Adrenal gland (tissue), 12 donors: ENCODE data around the gene SLIT3. TPM values are rescaled to one million over a fixed set of nuclear protein-coding genes. Genes with fewer than 3 reads are reported as not detected.

Experiments used
- DNase-seq, 7 donors: peaks; one replicate each; pipeline ENCODE4 v3.0.0-alpha.2; 2019 to 2020
- H3K27ac ChIP-seq, 5 donors: fragments of 200-600 bp; sonication (generic) in 4 of 5; 1 replicate in 3 of 5; 2 replicates in 2 of 5; pipeline versions ENCODE4 v1.5.1 to v1.8.0; 2016 to 2020; ENCODE audit warnings: mild to moderate bottlenecking in 1 of 5
- H3K27me3 ChIP-seq: fragments of 200-600 bp; 2 replicates; pipeline ENCODE4 v1.8.0; 2021
- H3K36me3 ChIP-seq, 2 donors: fragments of 200-600 bp; replicated peaks in 1 of 2; 1 replicate in 1 of 2; 2 replicates in 1 of 2; pipeline versions ENCODE4 v1.5.1 to v1.8.0; 2018 to 2022
- H3K4me1 ChIP-seq, 2 donors: fragments of 200-600 bp; replicated peaks in 1 of 2; 1 replicate in 1 of 2; 2 replicates in 1 of 2; pipeline versions ENCODE4 v1.5.1 to v1.8.0; 2018 to 2021
- H3K4me3 ChIP-seq, 4 donors: fragments of 200-600 bp; sonication (generic) in 3 of 4; one replicate each; pipeline ENCODE4 v1.5.1; 2016 to 2018
- H3K9me3 ChIP-seq, 3 donors: fragments of 200-600 bp; sonication (generic) in 1 of 3; replicated peaks in 1 of 3; 1 replicate in 2 of 3; 2 replicates in 1 of 3; pipeline versions ENCODE4 v1.5.1 to v1.8.0; 2016 to 2021
- POLR2A ChIP-seq, 2 donors: fragments of 450-650 bp; IDR thresholded peaks; one replicate each; pipeline ENCODE4 v1.6.1; 2017; ENCODE audit warnings: antibody characterized with exemption in 2 of 2, mild to moderate bottlenecking in 2 of 2, moderate library complexity in 1 of 2
- WGBS, 4 donors: extraction: QIAGEN DNeasy Blood & Tissue Kit in 2 of 4; methylation state at CpG; one replicate each; pipeline versions ENCODE4 v1.1.5 to v1.1.7; 2013 to 2017; 5-methylcytosine and 5-hydroxymethylcytosine counted together
- intact Hi-C, 2 donors: fragments of 100-400 bp; cut with DNase I; formaldehyde crosslinking; loops; one replicate each; pipeline versions ENCODE4 v1.14.1 to v1.15.0; 2022 to 2023
- polyA plus RNA-seq, 3 donors: library from polyadenylated mRNA; stranded (reverse); fragments of 200-250 nt in 2 of 3; fragments of 350-450 nt in 1 of 3; fragmentation: Illumina TruSeq in 1 of 3; extraction: RNeasy Lipid Tissue Mini Kit (QIAGEN cat#74804) in 1 of 3; gene quantifications; one replicate each; pipeline ENCODE4 v1.2.3, GENCODE V29; 2013 to 2014
- total RNA-seq, 9 donors: library from RNA; depleted of rRNA in 4 of 9; stranded (reverse); fragments of >200 nt in 4 of 9; fragments of 120-200 nt in 1 of 9; fragmentation: NEBNext Ultra II Directional in 1 of 9; extraction: Animal tissue kit (Norgen Biotek cat#: 25700) in 1 of 9; gene quantifications; one replicate each; pipeline versions ENCODE4 v1.1.0 to v1.2.4, GENCODE V29; 2013 to 2023
- TF ChIP-seq, protein P1 (sequence below), 6 experiments: fragments of 450-650 bp in 4 of 6; fragments of 200-600 bp in 2 of 6; sonication (generic) in 1 of 6; IDR thresholded peaks; 1 replicate in 5 of 6; 2 replicates in 1 of 6; pipeline versions ENCODE4 v1.5.1 to v1.8.0; 2016 to 2021; ENCODE audit warnings: antibody characterized with exemption in 6 of 6, mild to moderate bottlenecking in 2 of 6, moderate library complexity in 1 of 6
- donor health status: healthy with polysubstance abuse.
- donor health status: Bipolar disorder and iron deficiency.
- donor health status: DM: yes; HTN: yes; CAD: no.
- donor health status: DM: no; HTN: no; CAD: no.
- donor health status: DM: no; HTN: no; CAD: no.
- donor health status: DM: yes; HTN: yes; CAD: no.

SLIT3 gene
- total and polyA plus RNA-seq, 12 donors: 10.0 to 94.1 (median 32.8) TPM

DNA sequence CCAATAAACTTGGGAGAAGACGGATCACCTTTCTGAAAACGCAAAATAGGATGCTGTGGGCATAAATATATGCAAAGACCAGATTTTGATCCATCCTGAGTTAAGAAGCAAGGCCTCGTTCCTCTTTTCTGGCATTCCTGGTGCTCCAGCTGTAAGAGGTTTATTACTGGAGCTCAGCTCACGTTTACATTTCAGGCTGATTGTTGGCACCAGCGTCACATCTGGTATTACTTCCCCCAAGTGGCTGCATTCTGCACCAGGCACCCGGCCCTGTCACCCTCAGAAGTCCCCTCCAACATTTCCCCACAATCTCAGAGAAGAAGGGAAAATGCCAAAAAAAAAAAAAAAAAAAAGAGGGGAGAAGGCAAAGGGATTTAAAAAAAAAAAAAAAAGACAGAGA, 348.7 kb downstream of the SLIT3 start:
- H3K27me3 ChIP-seq: no peaks in the 10 kb centered on the region
- H3K4me3 ChIP-seq: no peak overlapping the region
- H3K4me1 ChIP-seq: no peaks in the 10 kb centered on the region
- intact Hi-C loops: no loop called here
- DNase-seq: no peak
- H3K9me3 ChIP-seq: no peaks in the 10 kb centered on the region
- H3K36me3 ChIP-seq: no peaks in the 10 kb centered on the region
- H3K27ac ChIP-seq: no peak overlapping the region
- WGBS, 4 donors: 78 to 85% (median 83%) methylated on average over 6 of the region's 6 CpGs
- TF ChIP-seq, protein P1, sequence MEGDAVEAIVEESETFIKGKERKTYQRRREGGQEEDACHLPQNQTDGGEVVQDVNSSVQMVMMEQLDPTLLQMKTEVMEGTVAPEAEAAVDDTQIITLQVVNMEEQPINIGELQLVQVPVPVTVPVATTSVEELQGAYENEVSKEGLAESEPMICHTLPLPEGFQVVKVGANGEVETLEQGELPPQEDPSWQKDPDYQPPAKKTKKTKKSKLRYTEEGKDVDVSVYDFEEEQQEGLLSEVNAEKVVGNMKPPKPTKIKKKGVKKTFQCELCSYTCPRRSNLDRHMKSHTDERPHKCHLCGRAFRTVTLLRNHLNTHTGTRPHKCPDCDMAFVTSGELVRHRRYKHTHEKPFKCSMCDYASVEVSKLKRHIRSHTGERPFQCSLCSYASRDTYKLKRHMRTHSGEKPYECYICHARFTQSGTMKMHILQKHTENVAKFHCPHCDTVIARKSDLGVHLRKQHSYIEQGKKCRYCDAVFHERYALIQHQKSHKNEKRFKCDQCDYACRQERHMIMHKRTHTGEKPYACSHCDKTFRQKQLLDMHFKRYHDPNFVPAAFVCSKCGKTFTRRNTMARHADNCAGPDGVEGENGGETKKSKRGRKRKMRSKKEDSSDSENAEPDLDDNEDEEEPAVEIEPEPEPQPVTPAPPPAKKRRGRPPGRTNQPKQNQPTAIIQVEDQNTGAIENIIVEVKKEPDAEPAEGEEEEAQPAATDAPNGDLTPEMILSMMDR (IDR thresholded peaks at IDR 0.05): no peak
- no peak for TF ChIP-seq POLR2A (IDR thresholded peaks at IDR 0.05)

DNA sequence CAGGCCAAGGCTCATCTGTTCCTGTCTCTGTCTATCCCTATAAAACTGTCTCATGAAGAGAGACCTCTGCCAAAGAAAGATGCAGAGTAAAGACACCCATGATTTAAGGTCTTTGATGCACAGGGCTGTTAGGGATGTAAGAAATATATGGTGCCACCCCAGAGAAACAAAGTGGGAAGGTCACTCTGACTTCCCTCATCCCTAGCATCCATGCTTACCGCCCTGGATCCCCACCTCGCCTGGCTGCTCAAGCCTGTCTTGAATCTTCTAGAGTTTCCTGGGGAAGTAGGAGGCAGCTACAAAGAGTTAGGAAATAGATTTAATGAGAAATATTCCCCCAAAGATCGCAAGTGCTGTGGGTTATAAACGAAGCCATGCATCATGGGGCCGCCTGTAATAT, 349.2 kb downstream of the SLIT3 start:
- no peak for DNase-seq
- no peaks in the 10 kb centered on the region for H3K4me1 ChIP-seq
- no peaks in the 10 kb centered on the region for H3K36me3 ChIP-seq
- 85 to 93% (median 91%) methylated on average over 5 of the region's 5 CpGs for WGBS, 4 donors
- no peak for TF ChIP-seq POLR2A (IDR thresholded peaks at IDR 0.05)
- TF ChIP-seq, protein P1 (IDR thresholded peaks at IDR 0.05): no peak
- intact Hi-C loops: no loop called here
- H3K27me3 ChIP-seq: no peaks in the 10 kb centered on the region
- H3K4me3 ChIP-seq: no peak overlapping the region
- no peak overlapping the region for H3K27ac ChIP-seq
- no peaks in the 10 kb centered on the region for H3K9me3 ChIP-seq

DNA sequence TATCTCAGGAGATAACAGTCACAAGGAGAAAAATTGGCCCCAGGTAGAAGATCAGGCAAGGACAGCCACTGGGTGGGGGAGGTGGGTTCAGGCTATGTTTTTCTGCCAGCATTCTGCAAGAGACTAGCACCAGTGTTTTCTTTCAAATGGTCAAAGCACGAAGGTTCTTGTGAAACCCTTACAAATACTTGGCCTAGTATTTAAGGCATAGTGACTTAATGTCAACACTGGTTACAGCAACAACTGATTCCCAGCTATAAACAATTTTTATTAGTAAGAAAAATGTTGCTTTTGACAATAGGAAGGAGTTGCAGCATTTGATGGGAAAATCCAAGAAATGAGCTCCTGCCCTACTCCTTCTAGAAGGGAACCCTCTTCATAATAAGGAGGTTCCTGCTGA, 349.6 kb downstream of the SLIT3 start:
- intact Hi-C loops: no loop called here
- H3K4me3 ChIP-seq: no peak overlapping the region
- no peaks in the 10 kb centered on the region for H3K27me3 ChIP-seq
- H3K36me3 ChIP-seq: no peaks in the 10 kb centered on the region
- no peak for DNase-seq
- TF ChIP-seq, protein P1 (IDR thresholded peaks at IDR 0.05): no peak
- TF ChIP-seq POLR2A (IDR thresholded peaks at IDR 0.05): no peak
- no peaks in the 10 kb centered on the region for H3K4me1 ChIP-seq
- H3K9me3 ChIP-seq: no peaks in the 10 kb centered on the region
- WGBS, 4 donors: 69 to 79% (median 77%) methylated on average over 1 of the region's 1 CpG
- no peak overlapping the region for H3K27ac ChIP-seq

DNA sequence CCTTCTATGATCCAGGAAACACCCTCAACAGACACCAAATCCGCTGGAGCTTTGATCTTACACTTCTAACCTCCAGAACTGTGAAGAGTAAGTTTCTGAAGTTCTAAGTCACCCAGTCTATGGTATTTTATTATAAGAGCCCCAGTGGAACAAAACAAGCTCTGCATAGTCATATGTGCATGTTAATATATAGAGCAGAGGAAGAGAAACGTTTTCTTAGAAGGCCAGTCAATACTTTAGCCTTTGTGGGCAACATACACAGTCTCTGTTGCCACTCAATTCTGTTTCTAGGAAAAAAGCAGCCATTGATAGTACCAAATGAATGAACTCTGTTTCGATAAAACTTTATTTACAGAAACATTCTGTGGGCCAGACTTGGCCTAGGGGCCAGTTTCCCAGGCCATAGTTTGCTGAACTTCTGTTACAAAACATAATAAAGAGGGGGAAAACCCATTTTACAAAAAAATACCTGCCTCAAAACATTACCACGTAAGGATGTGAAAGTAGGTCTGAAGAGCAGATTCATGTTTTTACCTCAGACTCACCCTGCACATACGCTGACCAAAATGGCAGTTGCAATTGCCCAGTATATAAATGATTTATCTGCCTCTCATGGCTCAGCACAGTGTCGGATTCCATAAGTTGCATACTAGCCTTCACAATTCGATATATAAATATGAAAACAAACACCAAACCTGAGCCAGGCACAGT, 350.5 kb downstream of the SLIT3 start:
- H3K4me3 ChIP-seq: no peak overlapping the region
- no peaks in the 10 kb centered on the region for H3K27me3 ChIP-seq
- 84 to 88% (median 87%) methylated on average over 7 of the region's 7 CpGs for WGBS, 4 donors
- H3K9me3 ChIP-seq: no peaks in the 10 kb centered on the region
- H3K27ac ChIP-seq: no peak overlapping the region
- intact Hi-C loops: no loop called here
- H3K4me1 ChIP-seq: no peaks in the 10 kb centered on the region
- DNase-seq: no peak
- H3K36me3 ChIP-seq: no peaks in the 10 kb centered on the region
- TF ChIP-seq, protein P1 (IDR thresholded peaks at IDR 0.05): no peak
- no peak for TF ChIP-seq POLR2A (IDR thresholded peaks at IDR 0.05)
